Progenitor cell of endocrine pancreas (in vitro differentiated cells): ENCODE measurements around the gene CTDSPL. TPM values are rescaled to one million over a fixed set of nuclear protein-coding genes. Genes with fewer than 3 reads are reported as not detected.
A peak's percentile ranks its signal among the peaks of the same experiment; 100 is the strongest.

Source experiments
- DNase-seq: peaks from one replicate; pipeline ENCODE4 v3.0.0; 2021; ENCODE audit warnings: low spot score; ENCODE audit not compliant: unreplicated experiment
- H3K27ac Mint-ChIP-seq: 2 replicates; pipeline ENCODE4 v1.8.0; 2021; ENCODE audit warnings: mild to moderate bottlenecking, moderate library complexity, mixed read lengths
- H3K27me3 Mint-ChIP-seq: 2 replicates; pipeline ENCODE4 v1.8.0; 2021; ENCODE audit warnings: mixed read lengths
- H3K36me3 Mint-ChIP-seq: 2 replicates; pipeline ENCODE4 v1.8.0; 2022; ENCODE audit warnings: mixed read lengths; ENCODE audit not compliant: insufficient read depth
- H3K4me1 Mint-ChIP-seq: 2 replicates; pipeline ENCODE4 v1.8.0; 2021; ENCODE audit warnings: low read depth, mixed read lengths
- H3K4me3 Mint-ChIP-seq: 2 replicates; pipeline ENCODE4 v1.8.0; 2021; ENCODE audit warnings: low read depth, mild to moderate bottlenecking, moderate library complexity, mixed read lengths
- H3K9me3 Mint-ChIP-seq: 2 replicates; pipeline ENCODE4 v1.8.0; 2021; ENCODE audit warnings: low read depth, mixed read lengths
- total RNA-seq: library from RNA; stranded (reverse); gene quantifications from 2 replicates; pipeline ENCODE4 v1.2.1, GENCODE V29; 2021
- TF ChIP-seq, protein P1 (sequence below): fragments of 200-600 bp; sonication (generic); IDR thresholded peaks from one replicate; pipeline ENCODE4 v1.5.0; 2021; ENCODE audit warnings: antibody characterized with exemption, mild to moderate bottlenecking; ENCODE audit not compliant: unreplicated experiment

CTDSPL gene
- total RNA-seq, 1 donor from 2014 or later, result 53.3 TPM

DNA sequence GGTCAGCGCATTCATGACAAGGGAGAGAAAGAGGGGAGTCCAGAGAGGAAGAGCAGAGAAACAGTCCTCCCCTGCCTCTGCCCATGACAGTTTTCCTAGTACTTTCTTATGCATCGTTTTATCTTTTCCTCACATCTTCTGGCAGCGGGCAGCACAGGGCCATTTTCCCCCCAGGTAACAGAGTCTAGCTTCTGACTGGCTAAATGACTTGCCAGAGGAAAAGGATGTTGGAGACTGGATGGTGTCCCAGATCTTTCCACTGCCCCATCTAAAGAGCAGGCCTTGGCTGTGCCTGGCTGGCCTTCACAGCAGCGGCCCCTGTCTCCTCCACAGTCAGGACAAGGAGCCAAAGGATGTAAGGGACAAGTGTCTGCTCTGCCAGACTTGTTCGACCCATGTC lies 59.3 kb downstream of the CTDSPL start:
- H3K27me3 Mint-ChIP-seq, result no peaks in the 10 kb centered on the region
- no peak overlapping the region for H3K4me3 Mint-ChIP-seq
- H3K4me1 Mint-ChIP-seq, result peaks cover 47% of the 10 kb centered on the region
- H3K36me3 Mint-ChIP-seq, result no peaks in the 10 kb centered on the region
- no peaks in the 10 kb centered on the region for H3K9me3 Mint-ChIP-seq
- no peak overlapping the region for H3K27ac Mint-ChIP-seq
- TF ChIP-seq, protein P1, sequence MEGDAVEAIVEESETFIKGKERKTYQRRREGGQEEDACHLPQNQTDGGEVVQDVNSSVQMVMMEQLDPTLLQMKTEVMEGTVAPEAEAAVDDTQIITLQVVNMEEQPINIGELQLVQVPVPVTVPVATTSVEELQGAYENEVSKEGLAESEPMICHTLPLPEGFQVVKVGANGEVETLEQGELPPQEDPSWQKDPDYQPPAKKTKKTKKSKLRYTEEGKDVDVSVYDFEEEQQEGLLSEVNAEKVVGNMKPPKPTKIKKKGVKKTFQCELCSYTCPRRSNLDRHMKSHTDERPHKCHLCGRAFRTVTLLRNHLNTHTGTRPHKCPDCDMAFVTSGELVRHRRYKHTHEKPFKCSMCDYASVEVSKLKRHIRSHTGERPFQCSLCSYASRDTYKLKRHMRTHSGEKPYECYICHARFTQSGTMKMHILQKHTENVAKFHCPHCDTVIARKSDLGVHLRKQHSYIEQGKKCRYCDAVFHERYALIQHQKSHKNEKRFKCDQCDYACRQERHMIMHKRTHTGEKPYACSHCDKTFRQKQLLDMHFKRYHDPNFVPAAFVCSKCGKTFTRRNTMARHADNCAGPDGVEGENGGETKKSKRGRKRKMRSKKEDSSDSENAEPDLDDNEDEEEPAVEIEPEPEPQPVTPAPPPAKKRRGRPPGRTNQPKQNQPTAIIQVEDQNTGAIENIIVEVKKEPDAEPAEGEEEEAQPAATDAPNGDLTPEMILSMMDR, result no peak
- no peak for DNase-seq

DNA sequence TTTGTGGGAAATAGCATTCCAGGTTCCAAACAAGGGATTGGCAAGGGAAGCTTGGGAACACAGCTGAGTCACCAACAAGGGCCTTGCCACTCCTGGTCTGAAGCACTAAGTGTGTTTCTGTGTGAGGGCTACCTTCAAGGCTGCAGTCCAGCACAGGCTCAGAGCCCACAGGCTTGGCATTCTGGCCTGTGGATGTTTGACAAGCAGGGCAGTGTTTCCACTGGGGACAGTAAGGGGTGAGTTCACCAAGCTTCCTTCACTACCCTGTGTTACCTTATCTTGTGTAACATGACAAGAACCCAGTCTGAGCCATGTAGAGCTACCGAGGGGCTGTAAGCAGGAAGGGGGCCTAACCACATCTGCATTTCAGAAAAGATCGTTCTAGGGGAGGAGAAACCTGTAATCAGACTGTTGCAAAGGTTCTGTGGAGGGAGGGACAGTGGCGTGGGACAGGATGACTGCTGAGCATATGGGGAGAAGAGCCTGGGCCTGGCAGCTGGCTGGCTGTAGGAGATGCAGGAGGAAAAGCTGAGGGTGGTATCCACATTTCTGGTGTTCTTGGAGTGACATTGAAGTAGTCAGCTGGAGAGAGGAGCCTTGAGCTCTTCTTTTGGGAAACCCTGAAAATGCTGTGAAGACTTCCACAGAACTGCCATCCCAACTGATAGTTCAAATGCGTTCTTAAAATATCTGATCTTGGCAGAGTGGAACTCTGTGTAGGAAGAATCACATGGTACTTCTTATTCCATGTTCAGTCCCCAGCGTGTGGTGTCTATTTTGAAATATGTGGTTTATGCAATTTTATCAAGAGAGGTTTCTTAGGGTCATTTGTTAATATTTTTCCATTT lies 61.3 kb downstream of the CTDSPL start:
- no peak overlapping the region for H3K4me3 Mint-ChIP-seq
- H3K27me3 Mint-ChIP-seq, result no peaks in the 10 kb centered on the region
- TF ChIP-seq, protein P1, result no peak
- H3K27ac Mint-ChIP-seq, result no peak overlapping the region
- H3K9me3 Mint-ChIP-seq, result no peaks in the 10 kb centered on the region
- no peak for DNase-seq
- peaks cover 50% of the 10 kb centered on the region for H3K4me1 Mint-ChIP-seq
- no peaks in the 10 kb centered on the region for H3K36me3 Mint-ChIP-seq

DNA sequence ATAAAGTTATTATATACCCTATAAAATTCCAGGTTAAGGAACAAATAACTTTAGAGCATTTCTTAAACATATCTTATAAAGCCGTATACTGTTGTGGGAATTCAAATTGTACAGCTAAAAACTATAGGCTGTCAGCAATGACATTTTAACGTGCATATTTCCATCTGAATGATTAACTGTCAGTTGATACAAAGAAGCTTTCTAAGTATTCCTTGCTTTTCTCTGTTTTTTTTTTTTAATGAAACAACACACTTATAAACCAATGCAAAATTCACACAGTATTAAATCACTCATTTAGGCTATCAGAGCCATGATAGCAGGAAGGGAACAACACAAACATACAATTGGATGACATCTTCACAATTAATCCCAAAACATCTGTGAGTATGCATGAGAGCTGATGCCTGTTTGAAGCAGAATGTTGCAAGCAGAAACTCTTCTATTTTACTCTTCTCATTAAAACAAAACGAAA lies 61.9 kb downstream of the CTDSPL start:
- Mint-ChIP-seq H3K4me3 (no peak overlapping the region), H3K27me3 (no peaks in the 10 kb centered on the region), H3K36me3 (peaks cover 2% of the 10 kb centered on the region), H3K9me3 (no peaks in the 10 kb centered on the region), H3K4me1 (peaks cover 45% of the 10 kb centered on the region), H3K27ac (no peak overlapping the region)
- TF ChIP-seq, protein P1, result no peak
- DNase-seq, result no peak

DNA sequence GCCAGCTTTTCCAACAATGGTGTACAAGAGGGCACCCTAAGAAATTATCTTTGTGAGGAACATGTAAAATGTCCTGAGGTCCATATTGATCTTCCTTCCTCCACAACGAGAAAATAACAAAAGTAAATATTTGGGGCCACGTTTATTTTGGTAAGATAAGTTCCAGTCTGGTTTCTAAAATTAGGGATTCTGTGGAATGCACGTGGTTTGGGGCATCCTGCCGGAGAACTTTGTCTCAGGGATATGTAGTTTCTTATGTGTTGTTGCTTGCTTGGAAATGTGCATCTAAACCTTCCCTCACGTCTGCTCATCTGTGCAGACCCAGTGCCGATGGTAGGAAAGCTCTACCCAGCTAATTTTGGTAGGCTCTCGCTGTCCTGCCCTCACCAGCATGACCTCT lies 62.8 kb downstream of the CTDSPL start:
- no peak overlapping the region for H3K4me3 Mint-ChIP-seq

DNA sequence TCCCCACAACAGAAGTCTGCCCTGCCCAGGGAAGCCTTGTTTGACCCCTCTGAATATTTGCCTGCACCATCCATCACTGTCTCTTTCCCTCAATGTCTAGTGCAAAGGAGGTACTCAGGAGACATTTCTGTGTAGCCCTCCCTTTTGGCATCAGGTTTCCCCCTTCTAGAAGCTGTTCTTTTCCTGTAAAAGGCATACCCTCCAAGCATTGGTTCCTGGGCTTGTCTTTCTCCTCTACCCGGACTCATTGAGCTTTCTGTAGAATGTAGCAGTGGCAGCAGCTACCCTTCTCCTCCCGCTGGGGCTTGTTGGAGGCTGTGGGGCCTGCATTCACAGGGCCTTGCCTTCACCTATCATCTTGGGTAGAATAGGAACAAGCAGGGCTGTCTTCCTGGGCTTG lies 63.5 kb downstream of the CTDSPL start:
- DNase-seq, result no peak
- no peaks in the 10 kb centered on the region for H3K27me3 Mint-ChIP-seq
- H3K9me3 Mint-ChIP-seq, result peaks cover 8% of the 10 kb centered on the region
- H3K36me3 Mint-ChIP-seq, result peaks cover 10% of the 10 kb centered on the region
- TF ChIP-seq, protein P1, result no peak
- H3K27ac Mint-ChIP-seq, result no peak overlapping the region
- H3K4me3 Mint-ChIP-seq, result no peak overlapping the region
- H3K4me1 Mint-ChIP-seq, result peaks cover 32% of the 10 kb centered on the region

More for the DNA sequence above, 62.8 kb downstream of the CTDSPL start:
- Mint-ChIP-seq H3K9me3 (peaks cover 6% of the 10 kb centered on the region), H3K4me1 (peaks cover 38% of the 10 kb centered on the region), H3K27me3 (no peaks in the 10 kb centered on the region), H3K27ac (peak overlapping the region; percentile 11), H3K36me3 (peaks cover 8% of the 10 kb centered on the region)
- TF ChIP-seq, protein P1, result no peak
- DNase-seq, result no peak
